ENCODE measurements around the gene DBT. TPM values are rescaled to one million over a fixed set of nuclear protein-coding genes. Genes with fewer than 3 reads are reported as not detected.

The DBT gene
- total RNA-seq, 4 donors from 2014 or later, result 8.1 to 10.7 (median 10.3) TPM

- H3K9me3 ChIP-seq, result no peaks in the 10 kb centered on the region
- no peak for TF ChIP-seq CTCF (IDR thresholded peaks at IDR 0.05)
- TF ChIP-seq POLR2A (IDR thresholded peaks at IDR 0.05), result no peak
- TF ChIP-seq EP300 (IDR thresholded peaks at IDR 0.05), result no peak
- DNase-seq (ENCODE audit: low spot score in 2 of 2), result no peak
- 0% methylated on average over 1 of the region's 1 CpG for WGBS, 2 donors
- H3K4me3 ChIP-seq, result peak overlapping the region; percentile 77 to 98 (median 87)
- H3K36me3 ChIP-seq, result peaks cover 0 to 14% (median 0%) of the 10 kb centered on the region in 3 donors
- H3K4me1 ChIP-seq, result peaks cover 0 to 29% (median 9%) of the 10 kb centered on the region in 4 donors
- peak overlapping the region; percentile 85 to 97 (median 95) for H3K27ac ChIP-seq
- H3K27me3 ChIP-seq, result no peaks in the 10 kb centered on the region
Observed at GRCh38 chr1:100250264-100250663, 630 bp upstream of the DBT start.

- Histone ChIP-seq H3K4me3 (peak overlapping the region; percentile 77 to 98 (median 87)), H3K36me3 (peaks cover 0 to 14% (median 0%) of the 10 kb centered on the region in 3 donors), H3K27me3 (no peaks in the 10 kb centered on the region), H3K9me3 (no peaks in the 10 kb centered on the region), H3K27ac (peak overlapping the region; percentile 85 to 97 (median 95)), H3K4me1 (peaks cover 0 to 40% (median 9%) of the 10 kb centered on the region in 4 donors)
- TF ChIP-seq CTCF (IDR thresholded peaks at IDR 0.05) (no peak), EP300 (IDR thresholded peaks at IDR 0.05) (no peak), POLR2A (IDR thresholded peaks at IDR 0.05) (no peak)
- WGBS, 2 donors, result 2% methylated on average over 12 of the region's 12 CpGs
- DNase-seq (ENCODE audit: low spot score in 2 of 2), result no peak
Observed at GRCh38 chr1:100249155-100249536, 488 bp downstream of the DBT start.

DNA sequence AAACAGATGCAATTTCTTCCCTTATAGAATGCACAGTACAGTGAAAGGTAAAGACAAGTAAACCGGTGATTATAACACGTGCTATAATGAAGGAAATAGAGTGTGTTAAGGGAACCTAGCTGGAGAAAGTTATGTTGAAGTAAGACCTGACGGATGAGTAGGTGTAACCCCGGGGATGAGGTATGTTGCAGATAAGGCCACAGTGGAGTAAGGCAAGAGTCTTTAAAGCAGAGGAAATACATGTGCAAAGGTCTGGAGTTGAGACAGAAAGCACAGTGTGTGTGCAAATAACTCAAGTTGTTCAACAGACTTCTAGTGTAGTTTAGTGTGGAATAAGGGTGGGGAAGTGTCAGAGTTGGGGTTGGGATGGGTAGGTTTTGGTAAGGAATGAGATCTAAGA, 2.9 kb downstream of the DBT start:
- TF ChIP-seq POLR2A (IDR thresholded peaks at IDR 0.05) (no peak), EP300 (IDR thresholded peaks at IDR 0.05) (no peak), CTCF (IDR thresholded peaks at IDR 0.05) (no peak)
- no peaks in the 10 kb centered on the region for H3K27me3 ChIP-seq
- WGBS, 2 donors, result 87 to 91% methylated on average over 4 of the region's 4 CpGs
- H3K36me3 ChIP-seq, result peaks cover 0 to 14% (median 0%) of the 10 kb centered on the region in 3 donors
- no peak for DNase-seq (ENCODE audit: low spot score in 2 of 2)
- peaks cover 0 to 43% (median 9%) of the 10 kb centered on the region in 4 donors for H3K4me1 ChIP-seq
- no peak overlapping the region for H3K4me3 ChIP-seq
- no peak overlapping the region for H3K27ac ChIP-seq
- no peaks in the 10 kb centered on the region for H3K9me3 ChIP-seq

DNA sequence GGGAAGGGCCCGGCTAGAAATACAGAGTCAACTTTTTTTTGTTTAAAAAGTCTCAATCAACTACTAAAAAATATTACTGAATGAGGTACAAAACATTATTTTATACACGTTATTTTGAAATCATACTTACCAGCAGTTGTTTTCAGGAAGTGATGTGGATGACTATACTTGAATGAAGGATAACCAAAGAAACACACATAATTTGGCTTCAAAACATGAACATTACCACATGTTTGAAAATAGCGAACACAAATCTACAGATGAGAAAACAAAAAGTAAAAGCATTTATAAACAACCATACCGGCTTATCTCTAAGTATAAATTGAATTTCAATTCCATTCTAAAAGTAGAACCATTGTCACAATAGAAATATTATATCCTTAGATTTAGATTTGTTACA, 9.0 kb downstream of the DBT start:
- no peak for DNase-seq (ENCODE audit: low spot score in 2 of 2)
- Histone ChIP-seq H3K27me3 (no peaks in the 10 kb centered on the region), H3K27ac (no peak overlapping the region), H3K36me3 (peaks cover 0 to 41% (median 0%) of the 10 kb centered on the region in 3 donors), H3K9me3 (no peaks in the 10 kb centered on the region), H3K4me3 (no peak overlapping the region), H3K4me1 (peaks cover 0 to 17% (median 0%) of the 10 kb centered on the region in 4 donors)
- 77 to 81% methylated on average over 4 of the region's 4 CpGs for WGBS, 2 donors
- TF ChIP-seq EP300 (IDR thresholded peaks at IDR 0.05), result no peak
- no peak for TF ChIP-seq CTCF (IDR thresholded peaks at IDR 0.05)
- TF ChIP-seq POLR2A (IDR thresholded peaks at IDR 0.05), result no peak

GRCh38 chr1:100239961-100240360, 9.7 kb downstream of the DBT start:
- Histone ChIP-seq H3K27ac (no peak overlapping the region), H3K27me3 (no peaks in the 10 kb centered on the region), H3K4me3 (no peak overlapping the region), H3K36me3 (peaks cover 0 to 38% (median 0%) of the 10 kb centered on the region in 3 donors), H3K9me3 (no peaks in the 10 kb centered on the region), H3K4me1 (peaks cover 0 to 11% (median 0%) of the 10 kb centered on the region in 4 donors)
- TF ChIP-seq EP300 (IDR thresholded peaks at IDR 0.05) (no peak), POLR2A (IDR thresholded peaks at IDR 0.05) (no peak), CTCF (IDR thresholded peaks at IDR 0.05) (no peak)
- no peak for DNase-seq (ENCODE audit: low spot score in 2 of 2)

Measured in tibial nerve (tissue), 4 donors.